RWPE2 (cell line): ENCODE measurements around the gene CD109.
A peak's percentile ranks its signal among the peaks of the same experiment; 100 is the strongest.

Source experiments
- ATAC-seq: fragments of 200-7000 bp; cut with Tn5 transposase; 3 replicates; pipeline ENCODE4 v1.9.1; 2021; ENCODE audit warnings: low read depth
- DNase-seq: peaks from one replicate; pipeline ENCODE4 v3.0.0-alpha.2; 2020; ENCODE audit warnings: low spot score
- H3K27ac ChIP-seq: fragments of 450-650 bp; 2 replicates; pipeline ENCODE4 v1.5.1; 2017; ENCODE audit warnings: mild to moderate bottlenecking; ENCODE audit not compliant: poor library complexity, severe bottlenecking
- H3K27me3 ChIP-seq: fragments of 250-450 bp; sonication (Bioruptor Pico); 2 replicates; pipeline ENCODE4 v1.5.1; 2021; ENCODE audit warnings: mild to moderate bottlenecking, moderate library complexity; ENCODE audit not compliant: insufficient read depth, poor library complexity, severe bottlenecking
- H3K36me3 ChIP-seq: fragments of 250-450 bp; sonication (Bioruptor Pico); 2 replicates; pipeline ENCODE4 v1.5.1; 2020; ENCODE audit warnings: low read depth, mild to moderate bottlenecking, moderate library complexity
- H3K4me1 ChIP-seq: fragments of 250-450 bp; sonication (Bioruptor Pico); 2 replicates; pipeline ENCODE4 v1.5.1; 2021; ENCODE audit warnings: mild to moderate bottlenecking, moderate library complexity; ENCODE audit not compliant: insufficient read depth, poor library complexity, severe bottlenecking
- H3K4me3 ChIP-seq: fragments of 250-450 bp; sonication (Bioruptor Pico); 2 replicates; pipeline ENCODE4 v1.5.1; 2021; ENCODE audit warnings: mild to moderate bottlenecking, moderate library complexity; ENCODE audit not compliant: severe bottlenecking
- H3K9me3 ChIP-seq: fragments of 250-450 bp; sonication (Bioruptor Pico); 2 replicates; pipeline ENCODE4 v1.5.1; 2021; ENCODE audit warnings: mild to moderate bottlenecking, moderate library complexity; ENCODE audit not compliant: severe bottlenecking
- CTCF ChIP-seq: fragments of 450-650 bp; IDR thresholded peaks from one replicate; pipeline ENCODE4 v1.5.1; 2017; ENCODE audit warnings: mild to moderate bottlenecking, moderate library complexity; ENCODE audit not compliant: poor library complexity, severe bottlenecking

CD109 gene

GRCh38 chr6:73699676-73700459, 3.9 kb downstream of the CD109 start:
- no peak for TF ChIP-seq CTCF
- Histone ChIP-seq H3K4me1 (peaks cover 53% of the 10 kb centered on the region), H3K36me3 (peaks cover 62% of the 10 kb centered on the region), H3K4me3 (no peak overlapping the region), H3K27ac (peak overlapping the region; percentile 99), H3K9me3 (no peaks in the 10 kb centered on the region), H3K27me3 (no peaks in the 10 kb centered on the region)
- DNase-seq (no peak), ATAC-seq (no peak)

GRCh38 chr6:73702444-73702843, 6.4 kb downstream of the CD109 start:
- TF ChIP-seq CTCF, result no peak
- no peaks in the 10 kb centered on the region for H3K9me3 ChIP-seq
- peaks cover 51% of the 10 kb centered on the region for H3K4me1 ChIP-seq
- DNase-seq (no peak), ATAC-seq (no peak)
- H3K36me3 ChIP-seq, result peaks cover 86% of the 10 kb centered on the region
- no peaks in the 10 kb centered on the region for H3K27me3 ChIP-seq
- H3K4me3 ChIP-seq, result no peak overlapping the region
- H3K27ac ChIP-seq, result peak overlapping the region; percentile 99

GRCh38 chr6:73703466-73703865, 7.5 kb downstream of the CD109 start:
- no peak for DNase-seq
- ATAC-seq, result no peak
- H3K9me3 ChIP-seq, result no peaks in the 10 kb centered on the region
- no peak overlapping the region for H3K4me3 ChIP-seq
- peaks cover 78% of the 10 kb centered on the region for H3K36me3 ChIP-seq
- no peaks in the 10 kb centered on the region for H3K27me3 ChIP-seq
- peaks cover 45% of the 10 kb centered on the region for H3K4me1 ChIP-seq
- TF ChIP-seq CTCF, result no peak
- H3K27ac ChIP-seq, result peak overlapping the region; percentile 99

- Histone ChIP-seq H3K27ac (peak overlapping the region; percentile 99), H3K4me3 (no peak overlapping the region), H3K27me3 (no peaks in the 10 kb centered on the region), H3K4me1 (peaks cover 41% of the 10 kb centered on the region), H3K36me3 (peaks cover 70% of the 10 kb centered on the region), H3K9me3 (no peaks in the 10 kb centered on the region)
- no peak for TF ChIP-seq CTCF
- DNase-seq, result peak; percentile 96
- ATAC-seq, result peak; percentile 94
These were observed 8.3 kb downstream of the CD109 start for GRCh38 chr6:73704260-73704659.

GRCh38 chr6:73704798-73705197, 8.8 kb downstream of the CD109 start:
- Histone ChIP-seq H3K27ac (peak overlapping the region; percentile 99), H3K9me3 (no peaks in the 10 kb centered on the region), H3K4me1 (peaks cover 42% of the 10 kb centered on the region), H3K4me3 (no peak overlapping the region), H3K36me3 (peaks cover 65% of the 10 kb centered on the region), H3K27me3 (no peaks in the 10 kb centered on the region)
- ATAC-seq (no peak), DNase-seq (no peak)
- TF ChIP-seq CTCF, result no peak
